Measurements from ENCODE around the gene ARHGAP15.

DNA sequence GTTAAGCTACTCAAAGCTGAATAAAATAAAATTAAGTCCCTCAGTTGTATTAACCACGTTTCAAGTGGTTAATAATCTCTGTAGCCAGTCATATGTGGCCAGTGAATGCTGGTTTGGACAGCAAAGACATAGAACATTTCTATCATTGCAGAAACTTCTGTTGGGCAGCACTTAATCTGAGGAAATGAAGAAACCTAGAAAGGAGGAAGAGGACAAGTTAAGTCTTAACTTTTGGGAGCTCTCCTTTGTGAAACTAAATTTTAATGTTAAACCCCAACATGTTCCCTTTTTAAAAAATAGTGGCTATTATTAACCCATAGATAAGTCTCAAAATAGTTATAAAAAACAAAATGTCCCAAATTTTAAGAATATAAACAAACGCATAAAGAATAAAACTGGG is 421.3 kb downstream of the ARHGAP15 start:
- TF ChIP-seq, protein P1, sequence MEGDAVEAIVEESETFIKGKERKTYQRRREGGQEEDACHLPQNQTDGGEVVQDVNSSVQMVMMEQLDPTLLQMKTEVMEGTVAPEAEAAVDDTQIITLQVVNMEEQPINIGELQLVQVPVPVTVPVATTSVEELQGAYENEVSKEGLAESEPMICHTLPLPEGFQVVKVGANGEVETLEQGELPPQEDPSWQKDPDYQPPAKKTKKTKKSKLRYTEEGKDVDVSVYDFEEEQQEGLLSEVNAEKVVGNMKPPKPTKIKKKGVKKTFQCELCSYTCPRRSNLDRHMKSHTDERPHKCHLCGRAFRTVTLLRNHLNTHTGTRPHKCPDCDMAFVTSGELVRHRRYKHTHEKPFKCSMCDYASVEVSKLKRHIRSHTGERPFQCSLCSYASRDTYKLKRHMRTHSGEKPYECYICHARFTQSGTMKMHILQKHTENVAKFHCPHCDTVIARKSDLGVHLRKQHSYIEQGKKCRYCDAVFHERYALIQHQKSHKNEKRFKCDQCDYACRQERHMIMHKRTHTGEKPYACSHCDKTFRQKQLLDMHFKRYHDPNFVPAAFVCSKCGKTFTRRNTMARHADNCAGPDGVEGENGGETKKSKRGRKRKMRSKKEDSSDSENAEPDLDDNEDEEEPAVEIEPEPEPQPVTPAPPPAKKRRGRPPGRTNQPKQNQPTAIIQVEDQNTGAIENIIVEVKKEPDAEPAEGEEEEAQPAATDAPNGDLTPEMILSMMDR (IDR thresholded peaks at IDR 0.05): no peak
- TF ChIP-seq HOXA7 (CRISPR knock-in tag; IDR thresholded peaks at IDR 0.05): no peak
- no peak for TF ChIP-seq NPAS2 (CRISPR knock-in tag; IDR thresholded peaks at IDR 0.05; ENCODE audit: borderline replicate concordance)
- no peak for TF ChIP-seq BHLHE40 (IDR thresholded peaks at IDR 0.05; ENCODE audit: low read depth, low read length)
- no peak for TF ChIP-seq POLR2A (IDR thresholded peaks at IDR 0.05; ENCODE audit: low read length)
- TF ChIP-seq HEYL (CRISPR knock-in tag; IDR thresholded peaks at IDR 0.05): no peak
- TF ChIP-seq, protein P2, sequence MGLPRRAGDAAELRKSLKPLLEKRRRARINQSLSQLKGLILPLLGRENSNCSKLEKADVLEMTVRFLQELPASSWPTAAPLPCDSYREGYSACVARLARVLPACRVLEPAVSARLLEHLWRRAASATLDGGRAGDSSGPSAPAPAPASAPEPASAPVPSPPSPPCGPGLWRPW (IDR thresholded peaks at IDR 0.05): no peak
- TF ChIP-seq CEBPB (IDR thresholded peaks at IDR 0.05): no peak

Measured in A549 (cell line).